Mesendoderm (in vitro differentiated cells): ENCODE data around the gene RBM47.

Experiments used
- DNase-seq: peaks from one replicate; pipeline ENCODE4 v3.0.0; 2013
- H2AK5ac ChIP-seq: 2 replicates; pipeline ENCODE4 v1.6.1; 2013; ENCODE audit warnings: low read length, inconsistent platforms
- H2BK120ac ChIP-seq: 2 replicates; pipeline ENCODE4 v1.6.1; 2013; ENCODE audit warnings: low read depth, mild to moderate bottlenecking, low read length, moderate library complexity, mixed read lengths
- H2BK15ac ChIP-seq: replicated peaks from 2 replicates; pipeline ENCODE4 v1.6.1; 2013; ENCODE audit warnings: low read depth, mild to moderate bottlenecking, moderate library complexity
- H2BK5ac ChIP-seq: 2 replicates; pipeline ENCODE4 v1.6.1; 2013; ENCODE audit warnings: low read length, inconsistent platforms
- H3K18ac ChIP-seq: 2 replicates; pipeline ENCODE4 v1.6.1; 2013; ENCODE audit warnings: mild to moderate bottlenecking, low read length, mixed read lengths
- H3K23ac ChIP-seq: one replicate; pipeline ENCODE4 v1.6.1; 2013; ENCODE audit warnings: low read length
- H3K27ac ChIP-seq: 2 replicates; pipeline ENCODE4 v1.5.1; 2013; ENCODE audit warnings: low read depth, mild to moderate bottlenecking, inconsistent platforms, low read length, moderate library complexity
- H3K27me3 ChIP-seq: 2 replicates; pipeline ENCODE4 v1.6.1; 2013; ENCODE audit warnings: low read length, control low read depth, mild to moderate bottlenecking, inconsistent platforms; ENCODE audit not compliant: insufficient read depth, poor library complexity
- H3K36me3 ChIP-seq: 2 replicates; pipeline ENCODE4 v1.6.1; 2013; ENCODE audit warnings: low read length, inconsistent platforms; ENCODE audit not compliant: control insufficient read depth, insufficient read depth
- H3K4ac ChIP-seq: one replicate; pipeline ENCODE4 v1.6.1; 2013; ENCODE audit warnings: low read depth, mild to moderate bottlenecking, low read length, moderate library complexity
- H3K4me1 ChIP-seq: 2 replicates; pipeline ENCODE4 v1.6.1; 2013; ENCODE audit warnings: low read depth, low read length, inconsistent platforms; ENCODE audit not compliant: control insufficient read depth
- H3K4me2 ChIP-seq: 2 replicates; pipeline ENCODE4 v1.6.1; 2013; ENCODE audit warnings: low read length
- H3K4me3 ChIP-seq: 2 replicates; pipeline ENCODE4 v1.5.1; 2013; ENCODE audit warnings: mild to moderate bottlenecking, low read length
- H3K56ac ChIP-seq: one replicate; pipeline ENCODE4 v1.6.1; 2013; ENCODE audit warnings: low read length
- H3K79me1 ChIP-seq: 2 replicates; pipeline ENCODE4 v1.6.1; 2013; ENCODE audit warnings: low read length, inconsistent platforms
- H3K79me2 ChIP-seq: 2 replicates; pipeline ENCODE4 v1.6.1; 2013; ENCODE audit warnings: mild to moderate bottlenecking, low read length; ENCODE audit not compliant: control insufficient read depth, insufficient read depth
- H3K9ac ChIP-seq: 2 replicates; pipeline ENCODE4 v1.6.1; 2013; ENCODE audit warnings: low read length, inconsistent platforms
- H4K5ac ChIP-seq: one replicate; pipeline ENCODE4 v1.6.1; 2013; ENCODE audit warnings: low read length
- H4K8ac ChIP-seq: one replicate; pipeline ENCODE4 v1.6.1; 2013; ENCODE audit warnings: low read depth, mild to moderate bottlenecking, control low read depth, low read length, moderate library complexity
- WGBS: extraction: QIAGEN DNeasy Blood & Tissue Kit; methylation state at CpG from one replicate; pipeline ENCODE4 v1.1.7; 2013; ENCODE audit warnings: low lambda C conversion rate, missing lambda C conversion rate; ENCODE audit not compliant: insufficient coverage; ENCODE audit errors: extremely low coverage; 5-methylcytosine and 5-hydroxymethylcytosine counted together

Gene RBM47

GRCh38 chr4:40526741-40527140, 102.9 kb downstream of the RBM47 start:
- no peak overlapping the region for H4K5ac ChIP-seq
- H3K27me3 ChIP-seq = no peaks in the 10 kb centered on the region
- no peak overlapping the region for H3K56ac ChIP-seq
- WGBS = no CpG with 5 or more reads among the region's 1 CpG
- no peak overlapping the region for H4K8ac ChIP-seq
- H3K79me2 ChIP-seq = peaks cover 4% of the 10 kb centered on the region
- no peak overlapping the region for H2BK120ac ChIP-seq
- no peak overlapping the region for H3K9ac ChIP-seq
- H3K23ac ChIP-seq = no peak overlapping the region
- no peak overlapping the region for H2AK5ac ChIP-seq
- no peak overlapping the region for H3K4me3 ChIP-seq
- H3K4ac ChIP-seq = peak overlapping the region; percentile 31
- peak overlapping the region; percentile 75 for H3K18ac ChIP-seq
- H2BK5ac ChIP-seq = no peak overlapping the region
- H3K27ac ChIP-seq = no peak overlapping the region
- DNase-seq = no peak
- no peaks in the 10 kb centered on the region for H3K79me1 ChIP-seq
- no peak overlapping the region for H3K4me2 ChIP-seq
- peaks cover 2% of the 10 kb centered on the region for H3K4me1 ChIP-seq
- no peak overlapping the region for H2BK15ac ChIP-seq
- H3K36me3 ChIP-seq = no peaks in the 10 kb centered on the region

- WGBS = no CpG with 5 or more reads among the region's 8 CpGs
These were observed 103.7 kb downstream of the RBM47 start for GRCh38 chr4:40525752-40526598.

GRCh38 chr4:40524366-40525041, 105.2 kb downstream of the RBM47 start:
- no peak overlapping the region for H2AK5ac ChIP-seq
- peaks cover 2% of the 10 kb centered on the region for H3K4me1 ChIP-seq
- H3K4ac ChIP-seq = no peak overlapping the region
- WGBS = no CpG with 5 or more reads among the region's 11 CpGs
- H3K4me3 ChIP-seq = no peak overlapping the region
- H3K36me3 ChIP-seq = no peaks in the 10 kb centered on the region
- no peak overlapping the region for H3K9ac ChIP-seq
- no peak overlapping the region for H3K4me2 ChIP-seq
- no peak overlapping the region for H3K23ac ChIP-seq
- H4K8ac ChIP-seq = no peak overlapping the region
- H3K56ac ChIP-seq = peak overlapping the region; percentile 7
- H2BK5ac ChIP-seq = no peak overlapping the region
- H2BK15ac ChIP-seq = no peak overlapping the region
- no peaks in the 10 kb centered on the region for H3K79me1 ChIP-seq
- H3K27ac ChIP-seq = no peak overlapping the region
- no peak for DNase-seq
- H3K27me3 ChIP-seq = no peaks in the 10 kb centered on the region
- no peak overlapping the region for H3K18ac ChIP-seq
- no peak overlapping the region for H2BK120ac ChIP-seq
- no peak overlapping the region for H4K5ac ChIP-seq
- peaks cover 4% of the 10 kb centered on the region for H3K79me2 ChIP-seq

More at GRCh38 chr4:40525752-40526598, 103.7 kb downstream of the RBM47 start:
- Histone ChIP-seq H4K5ac (no peak overlapping the region), H3K56ac (peak overlapping the region; percentile 9), H3K79me1 (no peaks in the 10 kb centered on the region), H3K4me3 (no peak overlapping the region), H3K27ac (peak overlapping the region; percentile 60), H2BK5ac (no peak overlapping the region), H3K4ac (peak overlapping the region; percentile 27), H3K9ac (peak overlapping the region; percentile 8), H3K4me1 (peaks cover 2% of the 10 kb centered on the region), H4K8ac (no peak overlapping the region), H3K79me2 (peaks cover 4% of the 10 kb centered on the region), H2BK120ac (peak overlapping the region; percentile 48), H3K4me2 (no peak overlapping the region), H3K27me3 (no peaks in the 10 kb centered on the region), H3K36me3 (no peaks in the 10 kb centered on the region), H2BK15ac (no peak overlapping the region), H3K23ac (no peak overlapping the region), H3K18ac (peak overlapping the region; percentile 88), H2AK5ac (no peak overlapping the region)
- peak; percentile 93 for DNase-seq

GRCh38 chr4:40523581-40523980, 106.1 kb downstream of the RBM47 start:
- Histone ChIP-seq H2BK5ac (no peak overlapping the region), H3K27ac (no peak overlapping the region), H3K4me3 (no peak overlapping the region), H3K4ac (no peak overlapping the region), H3K4me1 (peaks cover 2% of the 10 kb centered on the region), H3K4me2 (no peak overlapping the region), H3K36me3 (no peaks in the 10 kb centered on the region), H3K79me1 (no peaks in the 10 kb centered on the region), H3K56ac (no peak overlapping the region), H3K9ac (no peak overlapping the region), H3K18ac (no peak overlapping the region), H4K5ac (no peak overlapping the region), H2BK15ac (no peak overlapping the region), H3K27me3 (no peaks in the 10 kb centered on the region), H3K79me2 (peaks cover 4% of the 10 kb centered on the region), H2AK5ac (no peak overlapping the region), H3K23ac (no peak overlapping the region), H2BK120ac (no peak overlapping the region), H4K8ac (no peak overlapping the region)
- no peak for DNase-seq
- no CpG with 5 or more reads among the region's 7 CpGs for WGBS

- Histone ChIP-seq H3K79me2 (peaks cover 4% of the 10 kb centered on the region), H3K27ac (no peak overlapping the region), H3K56ac (no peak overlapping the region), H3K18ac (no peak overlapping the region), H3K4me3 (no peak overlapping the region), H3K23ac (no peak overlapping the region), H3K36me3 (no peaks in the 10 kb centered on the region), H2BK15ac (no peak overlapping the region), H2AK5ac (no peak overlapping the region), H3K4me1 (peaks cover 2% of the 10 kb centered on the region), H3K4me2 (no peak overlapping the region), H3K9ac (no peak overlapping the region), H2BK120ac (no peak overlapping the region), H2BK5ac (no peak overlapping the region), H4K8ac (no peak overlapping the region), H4K5ac (no peak overlapping the region), H3K4ac (no peak overlapping the region), H3K79me1 (no peaks in the 10 kb centered on the region), H3K27me3 (no peaks in the 10 kb centered on the region)
- DNase-seq = no peak
- no CpG with 5 or more reads among the region's 2 CpGs for WGBS
These were observed 107.7 kb downstream of the RBM47 start for GRCh38 chr4:40521957-40522356.
